KMS-11 (cell line): ENCODE data around the gene TRIM33.

Experiments used
- H2AFZ ChIP-seq: fragments of 200-600 bp; sonication (generic); 2 replicates; pipeline ENCODE4 v1.6.1; 2016; ENCODE audit warnings: antibody characterized with exemption, mixed run types, low read depth
- H3K27ac ChIP-seq: fragments of 200-600 bp; sonication (generic); 2 replicates; pipeline ENCODE4 v1.6.1; 2016; ENCODE audit warnings: mild to moderate bottlenecking, mixed run types
- H3K27me3 ChIP-seq: fragments of 200-600 bp; sonication (generic); 2 replicates; pipeline ENCODE4 v1.6.1; 2017; ENCODE audit warnings: mild to moderate bottlenecking, low read depth, mixed run types, moderate library complexity; ENCODE audit not compliant: insufficient read depth
- H3K36me3 ChIP-seq: fragments of 200-600 bp; sonication (generic); 2 replicates; pipeline ENCODE4 v1.6.1; 2017; ENCODE audit warnings: mild to moderate bottlenecking, mixed run types; ENCODE audit not compliant: insufficient read depth
- H3K4me1 ChIP-seq: fragments of 200-600 bp; sonication (generic); 2 replicates; pipeline ENCODE4 v1.6.1; 2016; ENCODE audit warnings: mild to moderate bottlenecking, low read depth, mixed run types; ENCODE audit not compliant: poor library complexity, severe bottlenecking
- H3K4me2 ChIP-seq: fragments of 200-600 bp; sonication (generic); 2 replicates; pipeline ENCODE4 v1.7.0; 2016; ENCODE audit warnings: mild to moderate bottlenecking, mixed run types
- H3K4me3 ChIP-seq: fragments of 200-600 bp; sonication (generic); IDR thresholded peaks from 2 replicates; pipeline ENCODE4 v1.6.1; 2017; ENCODE audit warnings: low read depth, low read length, mixed read lengths; ENCODE audit not compliant: insufficient read depth
- H3K79me2 ChIP-seq: fragments of 200-600 bp; sonication (generic); 2 replicates; pipeline ENCODE4 v1.6.1; 2016; ENCODE audit warnings: low read depth, mixed run types; ENCODE audit not compliant: insufficient read depth
- H3K9ac ChIP-seq: fragments of 200-600 bp; sonication (generic); 2 replicates; pipeline ENCODE4 v1.6.1; 2016; ENCODE audit warnings: mild to moderate bottlenecking, mixed run types
- H4K20me1 ChIP-seq: fragments of 200-600 bp; sonication (generic); 2 replicates; pipeline ENCODE4 v1.6.1; 2016; ENCODE audit warnings: mild to moderate bottlenecking, mixed run types; ENCODE audit not compliant: insufficient read depth
- TF ChIP-seq, protein P1 (sequence below): fragments of 200-600 bp; sonication (generic); conservative IDR thresholded peaks from 2 replicates; pipeline ENCODE4 v1.6.1; 2017; ENCODE audit warnings: low read depth, mild to moderate bottlenecking, antibody characterized with exemption, low read length, moderate library complexity, mixed read lengths

TRIM33 gene

GRCh38 chr1:114505148-114505561, 5.8 kb downstream of the TRIM33 start:
- H3K27ac ChIP-seq: no peak overlapping the region
- TF ChIP-seq, protein P1, sequence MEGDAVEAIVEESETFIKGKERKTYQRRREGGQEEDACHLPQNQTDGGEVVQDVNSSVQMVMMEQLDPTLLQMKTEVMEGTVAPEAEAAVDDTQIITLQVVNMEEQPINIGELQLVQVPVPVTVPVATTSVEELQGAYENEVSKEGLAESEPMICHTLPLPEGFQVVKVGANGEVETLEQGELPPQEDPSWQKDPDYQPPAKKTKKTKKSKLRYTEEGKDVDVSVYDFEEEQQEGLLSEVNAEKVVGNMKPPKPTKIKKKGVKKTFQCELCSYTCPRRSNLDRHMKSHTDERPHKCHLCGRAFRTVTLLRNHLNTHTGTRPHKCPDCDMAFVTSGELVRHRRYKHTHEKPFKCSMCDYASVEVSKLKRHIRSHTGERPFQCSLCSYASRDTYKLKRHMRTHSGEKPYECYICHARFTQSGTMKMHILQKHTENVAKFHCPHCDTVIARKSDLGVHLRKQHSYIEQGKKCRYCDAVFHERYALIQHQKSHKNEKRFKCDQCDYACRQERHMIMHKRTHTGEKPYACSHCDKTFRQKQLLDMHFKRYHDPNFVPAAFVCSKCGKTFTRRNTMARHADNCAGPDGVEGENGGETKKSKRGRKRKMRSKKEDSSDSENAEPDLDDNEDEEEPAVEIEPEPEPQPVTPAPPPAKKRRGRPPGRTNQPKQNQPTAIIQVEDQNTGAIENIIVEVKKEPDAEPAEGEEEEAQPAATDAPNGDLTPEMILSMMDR: no peak
- peaks cover 86% of the 10 kb centered on the region for H3K79me2 ChIP-seq
- H4K20me1 ChIP-seq: 0 out of 2 replicates have a peak, but pooled peaks cover 13% of the 10 kb centered on the region
- H2AFZ ChIP-seq: no peak overlapping the region
- no peak overlapping the region for H3K4me2 ChIP-seq
- no peaks in the 10 kb centered on the region for H3K36me3 ChIP-seq
- H3K4me3 ChIP-seq: no peak overlapping the region
- H3K27me3 ChIP-seq: no peaks in the 10 kb centered on the region
- no peak overlapping the region for H3K9ac ChIP-seq
- peaks cover 18% of the 10 kb centered on the region for H3K4me1 ChIP-seq

GRCh38 chr1:114503916-114504422, 7.0 kb downstream of the TRIM33 start:
- Histone ChIP-seq H3K27ac (no peak overlapping the region), H3K9ac (no peak overlapping the region), H3K27me3 (no peaks in the 10 kb centered on the region), H3K4me2 (no peak overlapping the region), H2AFZ (no peak overlapping the region), H3K4me1 (peaks cover 10% of the 10 kb centered on the region), H3K79me2 (peaks cover 86% of the 10 kb centered on the region), H3K4me3 (no peak overlapping the region), H4K20me1 (0 out of 2 replicates have a peak, but pooled peaks cover 6% of the 10 kb centered on the region), H3K36me3 (no peaks in the 10 kb centered on the region)
- TF ChIP-seq, protein P1: no peak

DNA sequence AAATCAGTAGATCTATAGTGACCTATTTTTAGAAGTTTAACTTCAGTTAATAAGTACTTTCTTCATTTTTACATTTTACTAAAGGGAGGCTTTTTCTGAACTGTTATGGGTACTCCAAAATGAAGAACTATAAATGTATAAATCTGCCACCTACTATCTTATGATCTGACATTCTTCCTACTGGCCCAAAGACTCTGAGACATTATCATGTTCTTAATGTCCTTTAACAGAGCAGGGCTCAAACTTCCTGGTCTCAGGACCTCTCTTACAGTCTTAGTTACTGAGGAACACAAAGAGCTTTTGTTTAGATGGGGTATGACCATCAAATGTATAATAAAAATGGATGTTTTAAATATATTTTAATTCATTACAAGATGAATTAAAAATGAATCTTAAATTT, 8.9 kb downstream of the TRIM33 start:
- Histone ChIP-seq H3K4me2 (no peak overlapping the region), H3K36me3 (no peaks in the 10 kb centered on the region)

GRCh38 chr1:114499478-114499877, 11.5 kb downstream of the TRIM33 start:
- Histone ChIP-seq H3K27ac (no peak overlapping the region), H3K4me2 (no peak overlapping the region), H3K36me3 (no peaks in the 10 kb centered on the region), H3K9ac (no peak overlapping the region), H3K79me2 (peaks cover 73% of the 10 kb centered on the region), H3K4me1 (no peaks in the 10 kb centered on the region), H2AFZ (no peak overlapping the region), H3K4me3 (no peak overlapping the region), H3K27me3 (no peaks in the 10 kb centered on the region), H4K20me1 (no peaks in the 10 kb centered on the region)
- TF ChIP-seq, protein P1: no peak

More for the DNA sequence above, 8.9 kb downstream of the TRIM33 start:
- H3K4me1 ChIP-seq: no peaks in the 10 kb centered on the region
- peaks cover 82% of the 10 kb centered on the region for H3K79me2 ChIP-seq
- no peak overlapping the region for H3K4me3 ChIP-seq
- no peaks in the 10 kb centered on the region for H3K27me3 ChIP-seq
- H4K20me1 ChIP-seq: no peaks in the 10 kb centered on the region
- H2AFZ ChIP-seq: no peak overlapping the region
- no peak overlapping the region for H3K9ac ChIP-seq
- TF ChIP-seq, protein P1: no peak
- no peak overlapping the region for H3K27ac ChIP-seq
